H9 (cell line): Measurements from ENCODE around the gene AP2A1. TPM values are rescaled to one million over a fixed set of nuclear protein-coding genes. Genes with fewer than 3 reads are reported as not detected.

Experiments
- DNase-seq: peaks from one replicate; pipeline ENCODE4 v3.0.0-alpha.2; 2017
- H2AFZ ChIP-seq: one replicate; pipeline ENCODE4 v1.6.1; 2013; ENCODE audit warnings: mild to moderate bottlenecking, low read length, control low read depth, moderate library complexity
- H2AK5ac ChIP-seq: 2 replicates; pipeline ENCODE4 v1.6.1; 2013; ENCODE audit warnings: low read length, control low read depth, mixed read lengths; ENCODE audit not compliant: insufficient read length
- H2BK120ac ChIP-seq: one replicate; pipeline ENCODE4 v1.6.1; 2013; ENCODE audit warnings: low read depth, mild to moderate bottlenecking, low read length, control low read depth, inconsistent platforms; ENCODE audit not compliant: poor library complexity, severe bottlenecking
- H2BK12ac ChIP-seq: 2 replicates; pipeline ENCODE4 v1.6.1; 2013; ENCODE audit warnings: low read length, control low read depth, mixed read lengths, low read depth; ENCODE audit not compliant: insufficient read length
- H2BK15ac ChIP-seq: 2 replicates; pipeline ENCODE4 v1.6.1; 2013; ENCODE audit warnings: low read depth, low read length, control low read depth
- H2BK20ac ChIP-seq: one replicate; pipeline ENCODE4 v1.6.1; 2013; ENCODE audit warnings: low read depth, mild to moderate bottlenecking, low read length, control low read depth, inconsistent platforms; ENCODE audit not compliant: poor library complexity, severe bottlenecking
- H2BK5ac ChIP-seq: 2 replicates; pipeline ENCODE4 v1.6.1; 2013; ENCODE audit warnings: low read length, control low read depth, mixed read lengths; ENCODE audit not compliant: insufficient read length
- H3K14ac ChIP-seq: 2 replicates; pipeline ENCODE4 v1.6.1; 2013; ENCODE audit warnings: low read length, control low read depth; ENCODE audit not compliant: insufficient read depth
- H3K18ac ChIP-seq: 2 replicates; pipeline ENCODE4 v1.6.1; 2013; ENCODE audit warnings: low read depth, mild to moderate bottlenecking, mixed read lengths, low read length, control low read depth; ENCODE audit not compliant: insufficient read length
- H3K23ac ChIP-seq: 2 replicates; pipeline ENCODE4 v1.6.1; 2013; ENCODE audit warnings: low read length, control low read depth, mixed read lengths, low read depth; ENCODE audit not compliant: insufficient read length
- H3K23me2 ChIP-seq: 2 replicates; pipeline ENCODE4 v1.6.1; 2013; ENCODE audit warnings: low read depth, mild to moderate bottlenecking, mixed read lengths, low read length, control low read depth; ENCODE audit not compliant: insufficient read length, poor library complexity, severe bottlenecking
- H3K27ac ChIP-seq: 2 replicates; pipeline ENCODE4 v1.5.1; 2013; ENCODE audit warnings: low read length, control low read depth, mixed read lengths, low read depth; ENCODE audit not compliant: insufficient read length
- H3K27me3 ChIP-seq: 2 replicates; pipeline ENCODE4 v1.6.1; 2013; ENCODE audit warnings: low read length, control low read depth, inconsistent platforms; ENCODE audit not compliant: insufficient read depth
- H3K4ac ChIP-seq: 2 replicates; pipeline ENCODE4 v1.6.1; 2013; ENCODE audit warnings: low read depth, mild to moderate bottlenecking, control low read depth, inconsistent platforms, low read length, moderate library complexity
- H3K4me1 ChIP-seq: 2 replicates; pipeline ENCODE4 v1.6.1; 2013; ENCODE audit warnings: low read length, control low read depth, inconsistent platforms; ENCODE audit not compliant: insufficient read depth
- H3K4me2 ChIP-seq: 2 replicates; pipeline ENCODE4 v1.6.1; 2013; ENCODE audit warnings: low read length, control low read depth, mixed read lengths; ENCODE audit not compliant: insufficient read length, insufficient read depth
- H3K56ac ChIP-seq: 2 replicates; pipeline ENCODE4 v1.6.1; 2013; ENCODE audit warnings: low read depth, mild to moderate bottlenecking, mixed read lengths, low read length, control low read depth; ENCODE audit not compliant: insufficient read length
- H3K79me1 ChIP-seq: 2 replicates; pipeline ENCODE4 v1.6.1; 2013; ENCODE audit warnings: low read depth, mild to moderate bottlenecking, moderate library complexity, low read length, control low read depth, inconsistent platforms; ENCODE audit not compliant: insufficient read depth, poor library complexity, severe bottlenecking
- H3K79me2 ChIP-seq: 2 replicates; pipeline ENCODE4 v1.6.1; 2013; ENCODE audit warnings: low read length, control low read depth, inconsistent platforms; ENCODE audit not compliant: insufficient read depth
- H3K9ac ChIP-seq: 2 replicates; pipeline ENCODE4 v1.6.1; 2013; ENCODE audit warnings: low read length, control low read depth, mixed read lengths; ENCODE audit not compliant: insufficient read length; ENCODE audit errors: extremely low read depth
- H3K9me3 ChIP-seq: one replicate; pipeline ENCODE4 v1.6.1; 2013; ENCODE audit warnings: low read depth, low read length, inconsistent platforms; ENCODE audit not compliant: control insufficient read depth
- H3T11ph ChIP-seq: one replicate; pipeline ENCODE4 v1.6.1; 2013; ENCODE audit warnings: mild to moderate bottlenecking, low read length, control low read depth, inconsistent platforms
- H4K20me1 ChIP-seq: one replicate; pipeline ENCODE4 v1.6.1; 2013; ENCODE audit not compliant: control insufficient read depth, insufficient read length, insufficient read depth
- H4K5ac ChIP-seq: 2 replicates; pipeline ENCODE4 v1.6.1; 2013; ENCODE audit warnings: low read depth, mild to moderate bottlenecking, mixed read lengths, low read length, control low read depth; ENCODE audit not compliant: insufficient read length
- H4K8ac ChIP-seq: replicated peaks from 2 replicates; pipeline ENCODE4 v1.6.1; 2013; ENCODE audit warnings: low read length, control low read depth, mixed read lengths, low read depth; ENCODE audit not compliant: insufficient read length
- H4K91ac ChIP-seq: 2 replicates; pipeline ENCODE4 v1.6.1; 2013; ENCODE audit warnings: low read depth, mild to moderate bottlenecking, moderate library complexity, mixed read lengths, low read length, control low read depth; ENCODE audit not compliant: insufficient read length
- H3K27ac Mint-ChIP-seq, 3 experiments: 2 replicates in 2 of 3; 3 replicates in 1 of 3; pipeline ENCODE4 v1.8.0; 2020 to 2021; ENCODE audit warnings: mixed read lengths in 3 of 3, mild to moderate bottlenecking in 1 of 3, moderate library complexity in 1 of 3
- H3K27me3 Mint-ChIP-seq: 2 replicates; pipeline ENCODE4 v1.8.0; 2021; ENCODE audit warnings: low read depth, mild to moderate bottlenecking, moderate library complexity, mixed read lengths
- H3K36me3 Mint-ChIP-seq, 3 experiments: 2 replicates in 2 of 3; 3 replicates in 1 of 3; pipeline ENCODE4 v1.8.0; 2020 to 2021; ENCODE audit warnings: low read depth in 3 of 3, mixed read lengths in 3 of 3; ENCODE audit not compliant: insufficient read depth in 1 of 3
- H3K4me1 Mint-ChIP-seq, 2 experiments: 2 replicates each; pipeline ENCODE4 v1.8.0; 2020; ENCODE audit warnings: mixed read lengths in 2 of 2
- H3K4me3 Mint-ChIP-seq, 2 experiments: 2 replicates in 1 of 2; 3 replicates in 1 of 2; pipeline ENCODE4 v1.8.0; 2020 to 2021; ENCODE audit warnings: mild to moderate bottlenecking in 2 of 2, mixed read lengths in 2 of 2, moderate library complexity in 1 of 2
- H3K9me3 Mint-ChIP-seq, 2 experiments: 2 replicates in 1 of 2; 3 replicates in 1 of 2; pipeline ENCODE4 v1.8.0; 2020; ENCODE audit warnings: mild to moderate bottlenecking in 2 of 2, mixed read lengths in 2 of 2, moderate library complexity in 1 of 2
- CTCF ChIP-seq: fragments of 200-600 bp; sonication (generic); conservative IDR thresholded peaks from 3 replicates; pipeline ENCODE4 v1.8.0; 2021; ENCODE audit warnings: antibody characterized with exemption, mild to moderate bottlenecking
- WGBS: extraction: QIAGEN DNeasy Blood & Tissue Kit; methylation state at CpG from one replicate; pipeline ENCODE4 v1.1.7; 2013; ENCODE audit warnings: missing lambda C conversion rate, low lambda C conversion rate, mixed read lengths; ENCODE audit not compliant: insufficient read length; ENCODE audit errors: extremely low coverage; 5-methylcytosine and 5-hydroxymethylcytosine counted together
- total RNA-seq: library from RNA; stranded (reverse); gene quantifications from 2 replicates; pipeline ENCODE4 v1.2.1, GENCODE V29; 2021

Gene AP2A1
- total RNA-seq, 1 experiment from 2014 or later, result 108 TPM

- Mint-ChIP-seq H3K4me3 (no peak overlapping the region; a peak in 1 of 5 replicates), H3K9me3 (no peaks in the 10 kb centered on the region), H3K36me3 (peaks cover 13 to 45% (median 28%) of the 10 kb centered on the region in 3 experiments), H3K27me3 (no peaks in the 10 kb centered on the region), H3K4me1 (peaks cover 7 to 10% of the 10 kb centered on the region in 2 experiments), H3K27ac (no peak overlapping the region)
- no peak overlapping the region for H2AFZ ChIP-seq
- peaks cover 3% of the 10 kb centered on the region; the same call in 1 of the 2 replicates for H3K4me1 ChIP-seq
- H3K79me1 ChIP-seq, result peaks cover 11% of the 10 kb centered on the region
- no peak overlapping the region for H3K27ac ChIP-seq
- H4K20me1 ChIP-seq, result no peaks in the 10 kb centered on the region
- H3K27me3 ChIP-seq, result no peaks in the 10 kb centered on the region
- H2BK20ac ChIP-seq, result no peak overlapping the region
- no peak overlapping the region for H3K9ac ChIP-seq
- no peak overlapping the region for H3K4me2 ChIP-seq
- H3K23me2 ChIP-seq, result peaks cover 5% of the 10 kb centered on the region
- H3K9me3 ChIP-seq, result no peaks in the 10 kb centered on the region
- H3K56ac ChIP-seq, result no peak overlapping the region
- no peak overlapping the region for H2BK12ac ChIP-seq
- no peak overlapping the region for H4K5ac ChIP-seq
- H3K23ac ChIP-seq, result no peak overlapping the region
- no peak overlapping the region for H3K18ac ChIP-seq
- H2BK120ac ChIP-seq, result no peak overlapping the region
- no peak overlapping the region for H3T11ph ChIP-seq
- H4K8ac ChIP-seq, result no peak overlapping the region
- no peak overlapping the region for H2BK5ac ChIP-seq
- H4K91ac ChIP-seq, result no peak overlapping the region
- no peak overlapping the region for H3K4ac ChIP-seq
- H2AK5ac ChIP-seq, result no peak overlapping the region
- no peak overlapping the region for H3K14ac ChIP-seq
- TF ChIP-seq CTCF, result no peak
- peaks cover 5% of the 10 kb centered on the region; the same call in 1 of the 2 replicates for H3K79me2 ChIP-seq
- no peak overlapping the region for H2BK15ac ChIP-seq
- no peak for DNase-seq
- no CpG with 5 or more reads among the region's 12 CpGs for WGBS
Observed at GRCh38 chr19:49823472-49823871, 56.7 kb downstream of the AP2A1 start.
